Parathyroid adenoma (tissue), 2 donors: ENCODE results near the gene EXOSC9.
A peak's percentile ranks its signal among the peaks of the same experiment; 100 is the strongest.

Experiments used
- H2AFZ ChIP-seq: fragments of 300-600 bp; sonication (generic); one replicate; pipeline ENCODE4 v1.7.0; 2017; ENCODE audit warnings: antibody characterized with exemption, mild to moderate bottlenecking
- H3K27ac ChIP-seq: fragments of 300-600 bp; sonication (generic); one replicate; pipeline ENCODE4 v1.7.0; 2017
- H3K27me3 ChIP-seq: fragments of 300-600 bp; sonication (generic); one replicate; pipeline ENCODE4 v1.7.0; 2017; ENCODE audit warnings: low read length; ENCODE audit not compliant: control insufficient read depth, insufficient read depth
- H3K36me3 ChIP-seq: fragments of 300-600 bp; sonication (generic); one replicate; pipeline ENCODE4 v1.7.0; 2017; ENCODE audit warnings: low read length; ENCODE audit not compliant: control insufficient read depth, insufficient read depth
- H3K4me1 ChIP-seq: fragments of 300-600 bp; sonication (generic); one replicate; pipeline ENCODE4 v1.7.0; 2017; ENCODE audit warnings: control low read depth
- H3K4me2 ChIP-seq: fragments of 300-600 bp; sonication (generic); one replicate; pipeline ENCODE4 v1.7.0; 2017; ENCODE audit warnings: low read length
- H3K4me3 ChIP-seq: fragments of 300-600 bp; sonication (generic); one replicate; pipeline ENCODE4 v1.7.0; 2017; ENCODE audit warnings: low read depth, low read length
- H3K79me2 ChIP-seq: fragments of 300-600 bp; sonication (generic); one replicate; pipeline ENCODE4 v1.7.0; 2017; ENCODE audit warnings: control low read depth
- H3K9ac ChIP-seq: fragments of 300-600 bp; sonication (generic); one replicate; pipeline ENCODE4 v1.7.0; 2017; ENCODE audit warnings: mild to moderate bottlenecking
- H3K9me3 ChIP-seq: fragments of 300-600 bp; sonication (generic); one replicate; pipeline ENCODE4 v1.7.0; 2017; ENCODE audit warnings: low read length; ENCODE audit not compliant: control insufficient read depth
- CTCF ChIP-seq: fragments of 300-600 bp; sonication (generic); IDR thresholded peaks from one replicate; pipeline ENCODE4 v1.7.0; 2017; ENCODE audit warnings: antibody characterized with exemption, mild to moderate bottlenecking
- donor health status: primary hyperparathyroidism.

Gene EXOSC9

GRCh38 chr4:121791481-121791880 is 9.6 kb upstream of the EXOSC9 start:
- TF ChIP-seq CTCF, result no peak
- no peaks in the 10 kb centered on the region for H3K4me1 ChIP-seq
- H3K36me3 ChIP-seq, result no peaks in the 10 kb centered on the region
- no peak overlapping the region for H3K4me3 ChIP-seq
- no peak overlapping the region for H3K9ac ChIP-seq
- H3K4me2 ChIP-seq, result no peak overlapping the region
- no peak overlapping the region for H2AFZ ChIP-seq
- H3K79me2 ChIP-seq, result no peaks in the 10 kb centered on the region
- no peaks in the 10 kb centered on the region for H3K27me3 ChIP-seq
- H3K27ac ChIP-seq, result no peak overlapping the region
- H3K9me3 ChIP-seq, result no peaks in the 10 kb centered on the region

- TF ChIP-seq CTCF, result no peak
- Histone ChIP-seq H3K4me2 (no peak overlapping the region), H3K27ac (no peak overlapping the region), H3K9me3 (no peaks in the 10 kb centered on the region), H2AFZ (no peak overlapping the region), H3K9ac (no peak overlapping the region), H3K4me1 (no peaks in the 10 kb centered on the region), H3K4me3 (no peak overlapping the region), H3K27me3 (no peaks in the 10 kb centered on the region), H3K79me2 (no peaks in the 10 kb centered on the region), H3K36me3 (no peaks in the 10 kb centered on the region)
Observed at GRCh38 chr4:121792966-121793365, 8.2 kb upstream of the EXOSC9 start.

GRCh38 chr4:121794505-121795188 is 6.5 kb upstream of the EXOSC9 start:
- no peak for TF ChIP-seq CTCF
- no peak overlapping the region for H2AFZ ChIP-seq
- no peaks in the 10 kb centered on the region for H3K36me3 ChIP-seq
- H3K9ac ChIP-seq, result no peak overlapping the region
- H3K27ac ChIP-seq, result no peak overlapping the region
- H3K4me2 ChIP-seq, result no peak overlapping the region
- no peaks in the 10 kb centered on the region for H3K79me2 ChIP-seq
- no peak overlapping the region for H3K4me3 ChIP-seq
- no peaks in the 10 kb centered on the region for H3K27me3 ChIP-seq
- no peaks in the 10 kb centered on the region for H3K4me1 ChIP-seq
- no peaks in the 10 kb centered on the region for H3K9me3 ChIP-seq

- H3K4me3 ChIP-seq, result no peak overlapping the region
- no peaks in the 10 kb centered on the region for H3K4me1 ChIP-seq
- no peak overlapping the region for H3K4me2 ChIP-seq
- no peaks in the 10 kb centered on the region for H3K36me3 ChIP-seq
- H3K27me3 ChIP-seq, result no peaks in the 10 kb centered on the region
- TF ChIP-seq CTCF, result no peak
- H3K27ac ChIP-seq, result no peak overlapping the region
- no peaks in the 10 kb centered on the region for H3K79me2 ChIP-seq
- H2AFZ ChIP-seq, result no peak overlapping the region
- no peak overlapping the region for H3K9ac ChIP-seq
- H3K9me3 ChIP-seq, result no peaks in the 10 kb centered on the region
Observed at GRCh38 chr4:121796283-121796682, 4.8 kb upstream of the EXOSC9 start.

GRCh38 chr4:121799208-121799823 is 1.8 kb upstream of the EXOSC9 start:
- Histone ChIP-seq H2AFZ (peak overlapping the region; percentile 38), H3K27me3 (no peaks in the 10 kb centered on the region), H3K4me1 (peaks cover 2% of the 10 kb centered on the region), H3K4me3 (no peak overlapping the region), H3K27ac (no peak overlapping the region), H3K79me2 (no peaks in the 10 kb centered on the region), H3K9me3 (no peaks in the 10 kb centered on the region), H3K4me2 (no peak overlapping the region), H3K36me3 (no peaks in the 10 kb centered on the region), H3K9ac (no peak overlapping the region)
- TF ChIP-seq CTCF, result no peak
